Liver (tissue), 9 donors: ENCODE measurements around the gene APBA2. TPM values are rescaled to one million over a fixed set of nuclear protein-coding genes. Genes with fewer than 3 reads are reported as not detected.

ENCODE experiments used
- DNase-seq: peaks from one replicate; pipeline ENCODE4 v3.0.0-alpha.2; 2017; ENCODE audit warnings: low spot score
- H3K27ac ChIP-seq, 2 donors: one replicate each; pipeline ENCODE4 v1.7.0; 2013; ENCODE audit warnings: inconsistent platforms in 2 of 2, low read length in 2 of 2, control low read depth in 1 of 2, low read depth in 1 of 2, mild to moderate bottlenecking in 1 of 2
- H3K27me3 ChIP-seq, 4 donors: one replicate each; pipeline versions ENCODE4 v1.6.1 to v1.7.0; 2013; ENCODE audit warnings: low read length in 3 of 4, inconsistent platforms in 1 of 4, mild to moderate bottlenecking in 1 of 4, moderate library complexity in 1 of 4; ENCODE audit not compliant: control insufficient read depth in 4 of 4, insufficient read depth in 4 of 4
- H3K36me3 ChIP-seq, 4 donors: one replicate each; pipeline versions ENCODE4 v1.6.1 to v1.7.0; 2013; ENCODE audit warnings: low read length in 3 of 4, mild to moderate bottlenecking in 3 of 4, low read depth in 1 of 4, moderate library complexity in 1 of 4; ENCODE audit not compliant: control insufficient read depth in 4 of 4, insufficient read depth in 3 of 4
- H3K4me1 ChIP-seq, 4 donors: one replicate each; pipeline versions ENCODE4 v1.6.1 to v1.7.0; 2013; ENCODE audit warnings: low read length in 3 of 4, mild to moderate bottlenecking in 3 of 4, moderate library complexity in 1 of 4; ENCODE audit not compliant: control insufficient read depth in 4 of 4, insufficient read depth in 4 of 4
- H3K4me3 ChIP-seq, 3 donors: one replicate each; pipeline versions ENCODE4 v1.6.1 to v1.7.0; 2013; ENCODE audit warnings: low read length in 3 of 3, control low read depth in 1 of 3, low read depth in 1 of 3, mild to moderate bottlenecking in 1 of 3
- H3K9ac ChIP-seq, 2 donors: one replicate each; pipeline ENCODE4 v1.7.0; 2013; ENCODE audit warnings: low read length in 2 of 2, mild to moderate bottlenecking in 2 of 2, moderate library complexity in 2 of 2, control low read depth in 1 of 2, low read depth in 1 of 2
- H3K9me3 ChIP-seq, 4 donors: one replicate each; pipeline versions ENCODE4 v1.6.1 to v1.7.0; 2013; ENCODE audit warnings: low read length in 3 of 4; ENCODE audit not compliant: control insufficient read depth in 4 of 4
- ATF3 ChIP-seq: IDR thresholded peaks from 2 replicates; pipeline ENCODE4 v1.6.1; 2016; ENCODE audit warnings: antibody characterized with exemption
- CTCF ChIP-seq: fragments of 150-350 bp; IDR thresholded peaks from 2 replicates; pipeline ENCODE4 v1.5.1; 2017; ENCODE audit warnings: improper control_type of control experiment, low read depth, low read length; ENCODE audit not compliant: missing input control
- EGR1 ChIP-seq, 2 donors: IDR thresholded peaks; 2 replicates each; pipeline ENCODE4 v1.6.1; 2016 to 2018; ENCODE audit warnings: antibody characterized with exemption in 2 of 2, low read depth in 2 of 2
- FOXA1 ChIP-seq: IDR thresholded peaks from 2 replicates; pipeline ENCODE4 v1.6.1; 2016; ENCODE audit warnings: antibody characterized with exemption
- FOXA2 ChIP-seq: IDR thresholded peaks from 2 replicates; pipeline ENCODE4 v1.6.1; 2016; ENCODE audit warnings: antibody characterized with exemption
- GABPA ChIP-seq, 2 donors: IDR thresholded peaks in 1 of 2; conservative IDR thresholded peaks in 1 of 2; 2 replicates each; pipeline ENCODE4 v1.6.1; 2016; ENCODE audit warnings: antibody characterized with exemption in 2 of 2, mild to moderate bottlenecking in 1 of 2, moderate library complexity in 1 of 2
- HNF4G ChIP-seq: IDR thresholded peaks from 2 replicates; pipeline ENCODE4 v1.6.1; 2016; ENCODE audit warnings: antibody characterized with exemption
- JUND ChIP-seq, 2 donors: IDR thresholded peaks; 2 replicates each; pipeline ENCODE4 v1.6.1; 2016; ENCODE audit warnings: antibody characterized with exemption in 2 of 2
- NR2F2 ChIP-seq: IDR thresholded peaks from 2 replicates; pipeline ENCODE4 v1.6.1; 2016; ENCODE audit warnings: antibody characterized with exemption
- RAD21 ChIP-seq, 2 donors: IDR thresholded peaks; 2 replicates each; pipeline ENCODE4 v1.6.1; 2016; ENCODE audit warnings: antibody characterized with exemption in 2 of 2, mild to moderate bottlenecking in 2 of 2
- RXRA ChIP-seq, 2 donors: IDR thresholded peaks; 2 replicates each; pipeline ENCODE4 v1.6.1; 2017 to 2018; ENCODE audit warnings: antibody characterized with exemption in 2 of 2, mild to moderate bottlenecking in 1 of 2
- SP1 ChIP-seq: IDR thresholded peaks from 2 replicates; pipeline ENCODE4 v1.6.1; 2018; ENCODE audit warnings: antibody characterized with exemption, mild to moderate bottlenecking
- TAF1 ChIP-seq: conservative IDR thresholded peaks from 2 replicates; pipeline ENCODE4 v1.6.1; 2016; ENCODE audit warnings: antibody characterized with exemption, mild to moderate bottlenecking
- YY1 ChIP-seq: IDR thresholded peaks from 2 replicates; pipeline ENCODE4 v1.6.1; 2016; ENCODE audit warnings: antibody characterized with exemption, mild to moderate bottlenecking
- WGBS: extraction: QIAGEN DNeasy Blood & Tissue Kit; methylation state at CpG from one replicate; pipeline ENCODE4 v1.1.7; 2013; 5-methylcytosine and 5-hydroxymethylcytosine counted together
- polyA plus RNA-seq, 2 donors: library from polyadenylated mRNA; stranded (reverse) in 1 of 2; unstranded in 1 of 2; fragments of 200-250 nt in 1 of 2; fragments of >200 nt in 1 of 2; fragmentation: Nextera tagmentation in 1 of 2; extraction: Ambion mirVana in 1 of 2; gene quantifications; one replicate each; pipeline versions ENCODE4 v1.2.1 to v1.2.3, GENCODE V29; 2013 to 2015
- total RNA-seq, 2 donors: library from RNA; depleted of rRNA; stranded (reverse); fragments of >200 nt; gene quantifications; one replicate each; pipeline ENCODE4 v1.2.3, GENCODE V29; 2014
- TF ChIP-seq, protein P1 (sequence below): IDR thresholded peaks from 2 replicates; pipeline ENCODE4 v1.6.1; 2016; ENCODE audit warnings: antibody characterized with exemption
- TF ChIP-seq, protein P2 (sequence below): IDR thresholded peaks from 2 replicates; pipeline ENCODE4 v1.6.1; 2016; ENCODE audit warnings: antibody characterized with exemption, mild to moderate bottlenecking
- donor health status: healthy.
- donor health status: healthy.
- donor health status: healthy.
- donor health status: healthy.
- donor health status: healthy.

Gene APBA2
- total and polyA plus RNA-seq, 4 donors = 0.38 to 2.9 (median 1.7) TPM

GRCh38 chr15:29151484-29151857 is 265.7 kb downstream of the APBA2 start:
- TF ChIP-seq, protein P1, sequence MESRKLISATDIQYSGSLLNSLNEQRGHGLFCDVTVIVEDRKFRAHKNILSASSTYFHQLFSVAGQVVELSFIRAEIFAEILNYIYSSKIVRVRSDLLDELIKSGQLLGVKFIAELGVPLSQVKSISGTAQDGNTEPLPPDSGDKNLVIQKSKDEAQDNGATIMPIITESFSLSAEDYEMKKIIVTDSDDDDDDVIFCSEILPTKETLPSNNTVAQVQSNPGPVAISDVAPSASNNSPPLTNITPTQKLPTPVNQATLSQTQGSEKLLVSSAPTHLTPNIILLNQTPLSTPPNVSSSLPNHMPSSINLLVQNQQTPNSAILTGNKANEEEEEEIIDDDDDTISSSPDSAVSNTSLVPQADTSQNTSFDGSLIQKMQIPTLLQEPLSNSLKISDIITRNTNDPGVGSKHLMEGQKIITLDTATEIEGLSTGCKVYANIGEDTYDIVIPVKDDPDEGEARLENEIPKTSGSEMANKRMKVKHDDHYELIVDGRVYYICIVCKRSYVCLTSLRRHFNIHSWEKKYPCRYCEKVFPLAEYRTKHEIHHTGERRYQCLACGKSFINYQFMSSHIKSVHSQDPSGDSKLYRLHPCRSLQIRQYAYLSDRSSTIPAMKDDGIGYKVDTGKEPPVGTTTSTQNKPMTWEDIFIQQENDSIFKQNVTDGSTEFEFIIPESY = no peak
- TF ChIP-seq NR2F2 (no peak), SP1 (no peak), FOXA1 (no peak), EGR1 (IDR thresholded peaks at IDR 0.05; ENCODE audit: low read depth in 2 of 2) (no peak), JUND (IDR thresholded peaks at IDR 0.05) (no peak), FOXA2 (no peak), CTCF (no peak), YY1 (no peak), HNF4G (no peak), RXRA (IDR thresholded peaks at IDR 0.05) (no peak), RAD21 (IDR thresholded peaks at IDR 0.05) (no peak)
- TF ChIP-seq, protein P2, sequence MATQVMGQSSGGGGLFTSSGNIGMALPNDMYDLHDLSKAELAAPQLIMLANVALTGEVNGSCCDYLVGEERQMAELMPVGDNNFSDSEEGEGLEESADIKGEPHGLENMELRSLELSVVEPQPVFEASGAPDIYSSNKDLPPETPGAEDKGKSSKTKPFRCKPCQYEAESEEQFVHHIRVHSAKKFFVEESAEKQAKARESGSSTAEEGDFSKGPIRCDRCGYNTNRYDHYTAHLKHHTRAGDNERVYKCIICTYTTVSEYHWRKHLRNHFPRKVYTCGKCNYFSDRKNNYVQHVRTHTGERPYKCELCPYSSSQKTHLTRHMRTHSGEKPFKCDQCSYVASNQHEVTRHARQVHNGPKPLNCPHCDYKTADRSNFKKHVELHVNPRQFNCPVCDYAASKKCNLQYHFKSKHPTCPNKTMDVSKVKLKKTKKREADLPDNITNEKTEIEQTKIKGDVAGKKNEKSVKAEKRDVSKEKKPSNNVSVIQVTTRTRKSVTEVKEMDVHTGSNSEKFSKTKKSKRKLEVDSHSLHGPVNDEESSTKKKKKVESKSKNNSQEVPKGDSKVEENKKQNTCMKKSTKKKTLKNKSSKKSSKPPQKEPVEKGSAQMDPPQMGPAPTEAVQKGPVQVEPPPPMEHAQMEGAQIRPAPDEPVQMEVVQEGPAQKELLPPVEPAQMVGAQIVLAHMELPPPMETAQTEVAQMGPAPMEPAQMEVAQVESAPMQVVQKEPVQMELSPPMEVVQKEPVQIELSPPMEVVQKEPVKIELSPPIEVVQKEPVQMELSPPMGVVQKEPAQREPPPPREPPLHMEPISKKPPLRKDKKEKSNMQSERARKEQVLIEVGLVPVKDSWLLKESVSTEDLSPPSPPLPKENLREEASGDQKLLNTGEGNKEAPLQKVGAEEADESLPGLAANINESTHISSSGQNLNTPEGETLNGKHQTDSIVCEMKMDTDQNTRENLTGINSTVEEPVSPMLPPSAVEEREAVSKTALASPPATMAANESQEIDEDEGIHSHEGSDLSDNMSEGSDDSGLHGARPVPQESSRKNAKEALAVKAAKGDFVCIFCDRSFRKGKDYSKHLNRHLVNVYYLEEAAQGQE = no peak
- H3K4me1 ChIP-seq = no peaks in the 10 kb centered on the region
- H3K27ac ChIP-seq = no peak overlapping the region
- no peaks in the 10 kb centered on the region for H3K27me3 ChIP-seq
- no peak overlapping the region for H3K4me3 ChIP-seq
- WGBS = 89% methylated on average over 14 of the region's 14 CpGs
- peaks cover 0 to 6% (median 2%) of the 10 kb centered on the region in 4 donors for H3K9me3 ChIP-seq
- no peak overlapping the region for H3K9ac ChIP-seq
- no peaks in the 10 kb centered on the region for H3K36me3 ChIP-seq
- DNase-seq = no peak

DNA sequence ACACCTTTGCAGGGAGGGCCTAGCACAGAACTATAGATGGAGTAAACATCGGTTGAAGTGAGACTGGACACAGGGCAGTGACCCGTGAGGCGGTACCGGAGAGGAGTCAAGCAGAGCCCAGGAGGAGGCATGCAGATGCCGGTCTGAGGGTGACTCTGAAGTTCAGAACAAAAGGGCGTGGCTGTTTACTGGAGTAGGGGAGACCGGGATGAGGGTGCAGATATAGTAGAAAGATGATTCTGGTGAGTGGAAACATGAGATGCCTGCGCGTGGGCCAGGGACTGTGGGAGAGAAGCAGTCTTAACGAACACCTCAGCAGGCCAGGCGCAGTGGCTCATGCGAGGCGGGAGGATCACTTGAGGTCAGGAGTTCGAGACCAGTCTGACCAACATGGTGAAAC is 270.7 kb downstream of the APBA2 start:
- no peaks in the 10 kb centered on the region for H3K27me3 ChIP-seq
- H3K27ac ChIP-seq = no peak overlapping the region
- WGBS = 93% methylated on average over 14 of the region's 14 CpGs
- H3K9me3 ChIP-seq = peaks cover 5 to 15% (median 7%) of the 10 kb centered on the region in 4 donors
- DNase-seq = no peak
- no peak overlapping the region for H3K4me3 ChIP-seq
- H3K9ac ChIP-seq = no peak overlapping the region
- H3K36me3 ChIP-seq = no peaks in the 10 kb centered on the region
- H3K4me1 ChIP-seq = no peaks in the 10 kb centered on the region
- TF ChIP-seq, protein P2 = no peak
- TF ChIP-seq, protein P1 = no peak
- TF ChIP-seq JUND (IDR thresholded peaks at IDR 0.05) (no peak), SP1 (no peak), GABPA (IDR thresholded peaks at IDR 0.05 in 1 of 2, conservative IDR thresholded peaks at IDR 0.05 in 1 of 2) (no peak), ATF3 (no peak), CTCF (no peak), EGR1 (IDR thresholded peaks at IDR 0.05; ENCODE audit: low read depth in 2 of 2) (no peak), NR2F2 (no peak), YY1 (no peak), FOXA1 (no peak), HNF4G (no peak), TAF1 (no peak)
